IPS-15b (cell line): ENCODE data around the gene SLC35E2B.
"Not testable (repeated sequence)": the region's sequence is repeated elsewhere in the genome, so short reads cannot be mapped to it uniquely, and the experiment has no call there.

Experiments
- H3K27me3 ChIP-seq: one replicate; pipeline ENCODE4 v1.6.1; 2013; ENCODE audit warnings: low read length; ENCODE audit not compliant: control insufficient read depth, insufficient read depth
- H3K36me3 ChIP-seq: one replicate; pipeline ENCODE4 v1.6.1; 2013; ENCODE audit warnings: low read length; ENCODE audit not compliant: control insufficient read depth, insufficient read depth
- H3K4me1 ChIP-seq: one replicate; pipeline ENCODE4 v1.6.1; 2013; ENCODE audit warnings: mild to moderate bottlenecking, low read length; ENCODE audit not compliant: control insufficient read depth, insufficient read depth
- H3K4me3 ChIP-seq: one replicate; pipeline ENCODE4 v1.5.1; 2013; ENCODE audit warnings: low read depth, low read length
- H3K9ac ChIP-seq: one replicate; pipeline ENCODE4 v1.6.1; 2013; ENCODE audit warnings: low read depth, mild to moderate bottlenecking, low read length
- H3K9me3 ChIP-seq: one replicate; pipeline ENCODE4 v1.6.1; 2013; ENCODE audit warnings: mild to moderate bottlenecking, low read length; ENCODE audit not compliant: control insufficient read depth, insufficient read depth

The SLC35E2B gene

DNA sequence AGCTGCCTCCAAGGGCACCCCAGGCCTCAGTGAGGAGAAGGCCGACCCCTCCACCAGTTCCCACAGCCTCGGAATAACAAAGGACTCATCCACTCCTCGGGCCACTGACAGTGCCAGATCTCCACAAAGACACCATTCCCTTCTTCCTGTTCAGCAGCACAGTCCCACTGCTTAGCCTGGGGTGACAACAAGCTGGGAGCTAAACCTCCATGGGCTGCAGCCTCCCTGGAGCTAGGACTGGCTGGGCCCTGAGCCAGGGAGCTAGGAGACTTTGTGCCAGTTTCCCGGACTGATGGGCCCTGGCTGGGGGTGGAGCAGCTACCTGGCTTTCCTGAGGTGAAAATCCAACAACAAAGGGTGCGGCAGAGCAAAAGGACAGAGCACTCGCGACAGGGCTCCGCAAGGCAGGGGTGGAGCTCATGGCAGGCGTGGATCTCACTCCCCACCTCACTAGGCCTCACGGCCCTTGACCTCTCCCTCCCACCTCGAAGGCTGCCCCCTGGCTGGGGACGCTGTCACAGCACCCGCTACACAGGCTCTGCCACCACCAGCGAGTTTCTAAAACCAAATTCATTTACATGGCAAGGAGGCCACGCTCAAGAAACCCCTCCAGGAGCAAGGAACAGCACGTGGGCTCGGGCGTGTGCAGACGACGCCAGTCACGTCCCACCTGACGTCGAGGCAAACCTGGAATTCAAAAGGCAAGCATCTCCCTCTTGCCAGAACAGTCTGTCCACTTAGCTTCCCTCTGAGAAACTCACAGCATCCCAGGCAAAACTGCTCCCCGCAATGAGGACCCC lies 13.8 kb downstream of the SLC35E2B start:
- no peaks in the 10 kb centered on the region for H3K27me3 ChIP-seq
- peak overlapping the region; percentile 70 for H3K9ac ChIP-seq
- H3K4me3 ChIP-seq: peak overlapping the region; percentile 8
- H3K36me3 ChIP-seq: peaks cover 3% of the 10 kb centered on the region
- peaks cover 13% of the 10 kb centered on the region for H3K4me1 ChIP-seq
- no peaks in the 10 kb centered on the region for H3K9me3 ChIP-seq

- H3K9me3 ChIP-seq: no peaks in the 10 kb centered on the region
- H3K27me3 ChIP-seq: no peaks in the 10 kb centered on the region
- H3K4me3 ChIP-seq: peak overlapping the region; percentile 8
- H3K9ac ChIP-seq: no peak overlapping the region
- peaks cover 3% of the 10 kb centered on the region for H3K36me3 ChIP-seq
- H3K4me1 ChIP-seq: peaks cover 9% of the 10 kb centered on the region
Measured at GRCh38 chr1:1677718-1678580, 14.6 kb downstream of the SLC35E2B start.

DNA sequence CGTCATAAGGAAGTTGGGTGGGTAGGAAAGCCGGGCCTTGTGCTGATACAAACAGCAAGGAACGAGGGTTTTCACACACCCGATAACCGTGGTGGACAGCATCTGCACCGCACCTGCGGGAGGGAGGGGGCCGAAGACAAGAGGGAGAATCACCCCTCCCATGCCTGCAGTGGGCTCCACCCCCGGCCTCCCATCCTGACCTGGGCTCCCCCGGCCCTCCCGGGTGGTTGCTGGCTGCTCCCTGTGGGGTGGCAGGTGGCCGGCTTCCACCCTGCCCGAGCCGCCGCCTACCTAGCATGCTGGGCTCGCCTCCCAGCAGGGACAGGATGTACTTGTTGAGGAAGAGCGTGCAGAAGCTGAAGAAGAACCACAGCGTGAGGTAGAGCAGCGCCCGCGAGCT lies 16.5 kb downstream of the SLC35E2B start:
- H3K9ac ChIP-seq, H3K4me1 ChIP-seq, H3K27me3 ChIP-seq, H3K9me3 ChIP-seq, H3K4me3 ChIP-seq, H3K36me3 ChIP-seq: not testable (repeated sequence)

- not testable (repeated sequence) for H3K9me3 ChIP-seq, H3K27me3 ChIP-seq, H3K4me1 ChIP-seq, H3K9ac ChIP-seq, H3K4me3 ChIP-seq
- H3K36me3 ChIP-seq: peaks cover 13% of the 10 kb centered on the region
Measured at GRCh38 chr1:1675218-1675617, 17.4 kb downstream of the SLC35E2B start.

GRCh38 chr1:1674806-1675205 lies 17.8 kb downstream of the SLC35E2B start:
- H3K4me1 ChIP-seq, H3K9ac ChIP-seq, H3K9me3 ChIP-seq, H3K27me3 ChIP-seq, H3K4me3 ChIP-seq: not testable (repeated sequence)
- H3K36me3 ChIP-seq: peaks cover 13% of the 10 kb centered on the region

GRCh38 chr1:1672181-1672965 lies 20.2 kb downstream of the SLC35E2B start:
- Histone ChIP-seq H3K9ac (no peak overlapping the region), H3K36me3 (peaks cover 13% of the 10 kb centered on the region), H3K27me3 (no peaks in the 10 kb centered on the region), H3K4me1 (no peaks in the 10 kb centered on the region), H3K4me3 (no peak overlapping the region), H3K9me3 (no peaks in the 10 kb centered on the region)

GRCh38 chr1:1671365-1672119 lies 21.1 kb downstream of the SLC35E2B start:
- Histone ChIP-seq H3K4me3 (no peak overlapping the region), H3K9me3 (no peaks in the 10 kb centered on the region), H3K36me3 (peaks cover 13% of the 10 kb centered on the region), H3K9ac (no peak overlapping the region), H3K27me3 (no peaks in the 10 kb centered on the region), H3K4me1 (no peaks in the 10 kb centered on the region)

DNA sequence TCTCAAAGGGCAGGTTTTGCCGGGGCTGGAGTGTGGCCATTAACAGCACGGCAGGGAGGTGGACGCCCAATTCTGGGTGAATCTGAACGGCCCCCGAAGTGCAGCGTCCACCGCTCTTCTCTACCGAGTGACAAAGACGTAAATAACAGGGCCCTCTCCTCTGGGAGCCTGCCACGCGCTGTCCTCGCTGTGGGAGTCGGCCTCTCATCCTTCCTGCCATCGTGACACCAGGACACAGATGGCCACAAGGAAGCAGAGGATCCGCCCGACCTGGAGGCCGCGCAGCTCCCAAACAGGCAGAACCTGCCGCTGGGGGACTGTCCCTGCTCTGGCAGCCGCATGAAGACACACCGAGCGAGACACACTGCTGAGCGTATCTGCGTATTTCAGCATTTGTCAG lies 21.7 kb downstream of the SLC35E2B start:
- Histone ChIP-seq H3K4me1 (no peaks in the 10 kb centered on the region), H3K9ac (no peak overlapping the region), H3K9me3 (no peaks in the 10 kb centered on the region), H3K36me3 (peaks cover 19% of the 10 kb centered on the region), H3K4me3 (no peak overlapping the region), H3K27me3 (no peaks in the 10 kb centered on the region)

GRCh38 chr1:1669468-1670440 lies 22.8 kb downstream of the SLC35E2B start:
- Histone ChIP-seq H3K36me3 (peaks cover 28% of the 10 kb centered on the region), H3K27me3 (no peaks in the 10 kb centered on the region), H3K9ac (no peak overlapping the region), H3K4me1 (no peaks in the 10 kb centered on the region), H3K9me3 (no peaks in the 10 kb centered on the region), H3K4me3 (no peak overlapping the region)

GRCh38 chr1:1666526-1666925 lies 26.1 kb downstream of the SLC35E2B start:
- Histone ChIP-seq H3K4me3 (no peak overlapping the region), H3K9me3 (no peaks in the 10 kb centered on the region), H3K4me1 (no peaks in the 10 kb centered on the region), H3K36me3 (peaks cover 24% of the 10 kb centered on the region), H3K27me3 (no peaks in the 10 kb centered on the region), H3K9ac (no peak overlapping the region)
